ENCODE data around the gene TNS1. TPM values are rescaled to one million over a fixed set of nuclear protein-coding genes. Genes with fewer than 3 reads are reported as not detected.

TNS1 gene
- total RNA-seq, 1 donor from 2014 or later: 25.1 TPM

- TF ChIP-seq CTCF (conservative IDR thresholded peaks at IDR 0.05; ENCODE audit: low read depth, low read length): no peak
- no peak for DNase-seq (ENCODE audit: low read depth)
- H3K4me3 ChIP-seq (ENCODE audit: low read depth, low read length): no peak overlapping the region
Observed at GRCh38 chr2:217969588-217969987, 33.2 kb downstream of the TNS1 start.

- TF ChIP-seq CTCF (conservative IDR thresholded peaks at IDR 0.05; ENCODE audit: low read depth, low read length): no peak
- no peak for DNase-seq (ENCODE audit: low read depth)
- H3K4me3 ChIP-seq (ENCODE audit: low read depth, low read length): no peak overlapping the region
Observed at GRCh38 chr2:217968023-217968422, 34.8 kb downstream of the TNS1 start.

GRCh38 chr2:217966423-217967070, 36.2 kb downstream of the TNS1 start:
- DNase-seq (ENCODE audit: low read depth): no peak
- TF ChIP-seq CTCF (conservative IDR thresholded peaks at IDR 0.05; ENCODE audit: low read depth, low read length): no peak
- no peak overlapping the region for H3K4me3 ChIP-seq (ENCODE audit: low read depth, low read length)

- peak; percentile 25 for TF ChIP-seq CTCF (conservative IDR thresholded peaks at IDR 0.05; ENCODE audit: low read depth, low read length)
- H3K4me3 ChIP-seq (ENCODE audit: low read depth, low read length): no peak overlapping the region
- DNase-seq (ENCODE audit: low read depth): no peak
Observed at GRCh38 chr2:217964275-217965161, 38.3 kb downstream of the TNS1 start.

- no peak for DNase-seq (ENCODE audit: low read depth)
- no peak for TF ChIP-seq CTCF (conservative IDR thresholded peaks at IDR 0.05; ENCODE audit: low read depth, low read length)
- no peak overlapping the region for H3K4me3 ChIP-seq (ENCODE audit: low read depth, low read length)
Observed at GRCh38 chr2:217960351-217960750, 42.4 kb downstream of the TNS1 start.

- no peak for TF ChIP-seq CTCF (conservative IDR thresholded peaks at IDR 0.05; ENCODE audit: low read depth, low read length)
- no peak overlapping the region for H3K4me3 ChIP-seq (ENCODE audit: low read depth, low read length)
- no peak for DNase-seq (ENCODE audit: low read depth)
Observed at GRCh38 chr2:217959723-217960122, 43.1 kb downstream of the TNS1 start.

All from epithelial cell of proximal tubule (primary cell).